ENCODE measurements around the gene CCDC69.

Gene CCDC69

GRCh38 chr5:151254556-151254955 lies 30.7 kb upstream of the CCDC69 start:
- no peak for TF ChIP-seq CTCF (IDR thresholded peaks at IDR 0.05; ENCODE audit: low read depth, low read length)
- no peak for TF ChIP-seq POLR2A (IDR thresholded peaks at IDR 0.05; ENCODE audit: extremely low read depth, insufficient read length)
- TF ChIP-seq MAX (IDR thresholded peaks at IDR 0.05; ENCODE audit: low read depth, low read length) = no peak
- TF ChIP-seq MYC (IDR thresholded peaks at IDR 0.05; ENCODE audit: low read depth, low read length) = no peak
- no peak for DNase-seq (ENCODE audit: low read depth)
- no peak overlapping the region for H3K4me3 ChIP-seq (ENCODE audit: low read depth, low read length)

DNA sequence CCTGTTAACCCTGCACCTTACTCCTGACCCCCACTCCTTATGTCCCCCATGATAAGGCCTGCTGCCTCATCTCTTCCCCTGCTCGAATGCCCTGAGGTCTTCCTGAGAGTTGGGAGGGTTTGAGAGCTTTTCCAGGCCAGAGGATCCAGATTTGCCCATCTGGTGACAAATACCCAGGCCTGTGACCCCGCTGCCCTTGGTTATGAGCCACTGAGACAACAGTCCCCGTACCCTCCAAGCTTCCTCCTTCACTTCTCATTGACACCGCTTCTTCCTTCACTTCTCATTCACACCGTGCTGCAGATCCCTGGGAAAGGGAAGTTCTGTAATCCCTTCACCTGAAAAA lies 29.7 kb upstream of the CCDC69 start:
- DNase-seq (ENCODE audit: low read depth) = peak; percentile 17
- TF ChIP-seq MAX (IDR thresholded peaks at IDR 0.05; ENCODE audit: low read depth, low read length) (no peak), CTCF (IDR thresholded peaks at IDR 0.05; ENCODE audit: low read depth, low read length) (no peak), POLR2A (IDR thresholded peaks at IDR 0.05; ENCODE audit: extremely low read depth, insufficient read length) (no peak), MYC (IDR thresholded peaks at IDR 0.05; ENCODE audit: low read depth, low read length) (no peak)
- H3K4me3 ChIP-seq (ENCODE audit: low read depth, low read length) = peak overlapping the region; percentile 75

DNA sequence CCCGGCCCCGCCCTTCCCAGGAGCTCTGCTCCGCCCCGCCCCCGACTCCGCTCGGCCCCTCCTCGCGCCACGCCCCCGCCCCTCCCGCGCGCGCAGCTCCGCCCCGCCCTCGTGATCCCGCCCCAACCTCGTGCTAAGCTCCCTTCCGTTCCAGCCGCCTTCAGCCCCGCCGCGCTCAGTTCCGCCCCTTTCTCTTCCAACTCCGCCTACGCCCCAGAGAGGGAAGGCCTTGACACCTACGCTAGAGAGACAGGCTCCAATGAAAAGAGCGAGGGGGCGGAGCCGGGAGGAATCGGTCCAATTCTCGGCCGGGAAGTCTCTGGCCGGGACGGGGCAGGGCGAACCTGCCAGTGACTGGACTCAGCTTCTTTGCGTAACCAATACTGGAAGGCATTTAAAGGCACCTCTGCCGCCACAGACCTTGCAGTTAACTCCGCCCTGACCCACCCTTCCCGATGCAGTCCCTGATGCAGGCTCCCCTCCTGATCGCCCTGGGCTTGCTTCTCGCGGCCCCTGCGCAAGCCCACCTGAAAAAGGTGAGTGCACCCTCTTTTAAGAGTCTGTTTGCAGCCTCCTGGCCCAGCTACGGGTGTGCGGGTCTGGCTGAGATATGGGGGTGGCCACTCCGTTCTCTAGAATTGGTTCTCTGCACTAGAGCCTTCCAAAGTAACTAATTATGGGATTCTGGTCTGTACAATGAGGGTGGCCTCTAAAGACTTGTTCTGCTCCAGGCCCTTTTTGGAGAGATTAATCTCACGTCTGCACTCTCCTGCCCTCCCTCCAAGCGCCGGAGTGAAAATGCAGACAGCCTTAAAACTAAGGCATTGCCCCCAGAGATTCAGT lies 29.1 kb upstream of the CCDC69 start, which contains the start of gene GM2A:
Gene GM2A, plus strand, starts transcription at position 424 of the 843 bp plus-strand sequence. Its CDS starts 32 bp downstream, at position 456.
- DNase-seq (ENCODE audit: low read depth) = peak; percentile 99
- peak within 1 kb of the TSS; percentile 75 for H3K4me3 ChIP-seq (ENCODE audit: low read depth, low read length)
- TF ChIP-seq MYC (IDR thresholded peaks at IDR 0.05; ENCODE audit: low read depth, low read length) = peak; percentile 76
- peak; percentile 77 for TF ChIP-seq MAX (IDR thresholded peaks at IDR 0.05; ENCODE audit: low read depth, low read length)
- peak; percentile 69 for TF ChIP-seq POLR2A (IDR thresholded peaks at IDR 0.05; ENCODE audit: extremely low read depth, insufficient read length)
- TF ChIP-seq CTCF (IDR thresholded peaks at IDR 0.05; ENCODE audit: low read depth, low read length) = no peak

DNA sequence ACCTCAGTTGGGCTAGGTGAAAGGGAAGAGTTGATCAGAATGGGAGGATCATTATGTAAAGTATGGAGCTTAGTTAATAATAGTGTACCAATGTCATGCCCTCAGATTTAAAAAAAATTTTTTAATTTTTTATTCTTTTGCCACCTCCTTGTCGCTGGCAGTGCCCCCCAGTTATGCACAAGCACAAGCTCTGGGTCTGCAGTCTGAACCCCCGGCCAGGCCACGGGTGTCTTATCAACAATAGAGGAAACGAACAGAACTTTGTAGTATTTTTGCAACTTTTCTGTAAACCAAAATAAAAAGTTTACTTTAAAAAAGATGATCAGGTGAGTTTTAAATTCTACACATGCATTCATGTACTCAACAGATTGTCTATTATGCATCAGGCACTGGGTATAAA lies 27.7 kb upstream of the CCDC69 start:
- no peak for DNase-seq (ENCODE audit: low read depth)
- H3K4me3 ChIP-seq (ENCODE audit: low read depth, low read length) = peak overlapping the region; percentile 61
- no peak for TF ChIP-seq MAX (IDR thresholded peaks at IDR 0.05; ENCODE audit: low read depth, low read length)
- no peak for TF ChIP-seq MYC (IDR thresholded peaks at IDR 0.05; ENCODE audit: low read depth, low read length)
- TF ChIP-seq POLR2A (IDR thresholded peaks at IDR 0.05; ENCODE audit: extremely low read depth, insufficient read length) = no peak
- TF ChIP-seq CTCF (IDR thresholded peaks at IDR 0.05; ENCODE audit: low read depth, low read length) = no peak

DNA sequence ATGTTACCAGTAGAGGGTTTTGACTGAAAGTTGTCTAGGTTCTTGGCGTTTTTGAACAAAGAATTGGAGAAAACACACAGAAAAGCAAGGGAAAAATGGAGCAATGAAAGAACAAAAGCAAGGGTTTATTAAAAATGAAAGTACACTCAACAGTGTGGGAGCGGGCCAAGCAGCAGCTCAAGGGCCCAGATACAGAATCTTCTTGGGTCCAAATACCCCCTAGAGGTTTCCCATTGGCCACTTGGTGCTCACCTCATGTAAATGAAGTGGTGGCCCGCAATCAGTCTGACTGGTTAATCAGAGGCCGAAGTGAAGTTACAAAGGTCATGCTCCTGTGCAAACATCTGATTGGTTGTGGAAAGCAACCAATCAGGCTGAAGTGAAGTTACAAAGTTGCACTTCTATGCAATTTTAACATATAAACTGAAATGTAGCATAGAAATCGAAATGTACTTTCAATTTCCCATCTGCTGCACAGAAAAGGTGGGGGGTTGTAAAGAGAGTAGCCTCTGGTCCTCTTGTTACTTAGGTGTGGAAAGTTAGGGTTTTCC lies 27.2 kb upstream of the CCDC69 start:
- no peak for TF ChIP-seq POLR2A (IDR thresholded peaks at IDR 0.05; ENCODE audit: extremely low read depth, insufficient read length)
- TF ChIP-seq MYC (IDR thresholded peaks at IDR 0.05; ENCODE audit: low read depth, low read length) = no peak
- TF ChIP-seq CTCF (IDR thresholded peaks at IDR 0.05; ENCODE audit: low read depth, low read length) = no peak
- no peak for TF ChIP-seq MAX (IDR thresholded peaks at IDR 0.05; ENCODE audit: low read depth, low read length)
- peak; percentile 18 for DNase-seq (ENCODE audit: low read depth)
- H3K4me3 ChIP-seq (ENCODE audit: low read depth, low read length) = no peak overlapping the region

All from NB4 (cell line).